Mammary epithelial cell (primary cell): ENCODE results near the gene CCRL2.
"Not testable (repeated sequence)": the region's sequence is repeated elsewhere in the genome, so short reads cannot be mapped to it uniquely, and the experiment has no call there.

ENCODE experiments used
- EZH2 ChIP-seq: IDR thresholded peaks from 2 replicates; pipeline ENCODE4 v1.6.1; 2012; ENCODE audit warnings: low read length, inconsistent platforms, borderline replicate concordance
- TF ChIP-seq, protein P1 (sequence below), 2 donors: IDR thresholded peaks in 1 of 2; conservative IDR thresholded peaks in 1 of 2; 2 replicates each; pipeline ENCODE4 v1.5.1; 2011 to 2012; ENCODE audit warnings: inconsistent platforms in 2 of 2, low read length in 2 of 2, mild to moderate bottlenecking in 2 of 2, control low read depth in 1 of 2, low read depth in 1 of 2; ENCODE audit not compliant: insufficient read depth in 1 of 2; ENCODE audit errors: extremely low read depth in 1 of 2

DNA sequence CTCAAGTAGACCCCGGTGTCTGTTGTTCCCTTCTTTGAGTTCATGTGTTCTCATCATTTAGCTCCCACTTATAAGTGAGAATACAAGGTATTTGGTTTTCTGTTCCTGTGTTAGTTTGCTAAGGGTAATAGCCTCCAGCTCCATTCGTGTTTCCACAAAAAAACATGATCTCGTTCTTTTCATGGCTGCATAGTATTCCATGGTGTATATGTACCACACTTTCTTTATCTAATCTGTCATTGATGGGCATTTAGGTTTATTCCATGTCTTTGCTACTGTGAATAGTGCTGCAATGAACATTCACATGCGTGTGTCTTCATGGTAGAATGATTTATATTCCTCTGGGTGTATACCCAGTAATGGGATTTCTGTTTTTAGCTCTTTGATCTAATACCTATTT is 4.2 kb upstream of the CCRL2 start:
- TF ChIP-seq, protein P1, sequence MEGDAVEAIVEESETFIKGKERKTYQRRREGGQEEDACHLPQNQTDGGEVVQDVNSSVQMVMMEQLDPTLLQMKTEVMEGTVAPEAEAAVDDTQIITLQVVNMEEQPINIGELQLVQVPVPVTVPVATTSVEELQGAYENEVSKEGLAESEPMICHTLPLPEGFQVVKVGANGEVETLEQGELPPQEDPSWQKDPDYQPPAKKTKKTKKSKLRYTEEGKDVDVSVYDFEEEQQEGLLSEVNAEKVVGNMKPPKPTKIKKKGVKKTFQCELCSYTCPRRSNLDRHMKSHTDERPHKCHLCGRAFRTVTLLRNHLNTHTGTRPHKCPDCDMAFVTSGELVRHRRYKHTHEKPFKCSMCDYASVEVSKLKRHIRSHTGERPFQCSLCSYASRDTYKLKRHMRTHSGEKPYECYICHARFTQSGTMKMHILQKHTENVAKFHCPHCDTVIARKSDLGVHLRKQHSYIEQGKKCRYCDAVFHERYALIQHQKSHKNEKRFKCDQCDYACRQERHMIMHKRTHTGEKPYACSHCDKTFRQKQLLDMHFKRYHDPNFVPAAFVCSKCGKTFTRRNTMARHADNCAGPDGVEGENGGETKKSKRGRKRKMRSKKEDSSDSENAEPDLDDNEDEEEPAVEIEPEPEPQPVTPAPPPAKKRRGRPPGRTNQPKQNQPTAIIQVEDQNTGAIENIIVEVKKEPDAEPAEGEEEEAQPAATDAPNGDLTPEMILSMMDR (conservative IDR thresholded peaks at IDR 0.05 in 1 of 2, IDR thresholded peaks at IDR 0.05 in 1 of 2; ENCODE audit: extremely low read depth in 1 of 2, insufficient read depth in 1 of 2, low read depth in 1 of 2, low read length in 2 of 2): not testable (repeated sequence)
- TF ChIP-seq EZH2: not testable (repeated sequence)
